HG03139 (cell line): Measurements from ENCODE around the gene ZNF710.
"Not testable (repeated sequence)": the region's sequence is repeated elsewhere in the genome, so short reads cannot be mapped to it uniquely, and the experiment has no call there.

Experiments used
- ATAC-seq: cut with Tn5 transposase; IDR thresholded peaks from one replicate; pipeline ENCODE4 v1.9.1; 2021; ENCODE audit not compliant: unreplicated experiment

Gene ZNF710

DNA sequence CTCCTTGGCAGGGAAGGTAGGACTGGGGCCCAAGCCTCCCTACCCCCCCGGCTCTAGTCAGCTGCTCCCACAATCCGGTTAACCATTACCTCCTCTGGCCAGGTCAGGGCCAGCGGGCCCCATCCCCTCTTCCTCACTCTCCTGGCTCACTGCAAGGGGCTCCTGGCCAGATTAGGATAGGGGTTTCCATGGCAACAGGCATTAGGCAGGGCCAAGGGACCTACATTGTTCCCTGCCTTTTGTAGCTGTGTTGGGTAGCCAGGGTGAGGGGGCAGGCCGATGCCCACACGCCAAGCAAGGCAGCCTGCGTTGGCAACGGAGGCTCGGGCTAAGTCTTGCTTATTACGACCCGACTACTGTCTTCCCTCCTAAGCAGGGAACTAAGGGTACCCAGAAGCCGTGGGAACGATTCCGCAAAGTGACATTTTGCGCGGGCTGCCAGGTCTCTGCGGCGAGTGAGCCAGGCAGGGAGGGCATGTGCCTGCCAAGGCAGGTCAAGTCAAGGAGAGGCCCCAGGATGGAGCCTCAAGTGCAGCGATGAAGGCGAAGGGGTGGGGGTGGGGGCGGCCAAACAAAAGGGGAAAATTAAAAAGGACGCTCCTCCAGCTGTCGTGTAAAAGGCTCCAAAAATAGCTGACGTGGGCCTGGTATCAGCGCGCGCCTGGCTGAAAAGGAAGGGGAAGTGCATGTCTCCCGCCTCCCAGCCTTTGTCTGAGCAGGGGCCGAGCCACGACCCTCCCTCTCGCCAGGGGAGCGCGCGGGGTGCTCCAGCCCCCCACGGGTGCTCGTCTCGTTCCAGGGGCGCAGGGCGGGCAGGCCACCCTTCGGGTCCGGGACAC lies 100.2 kb downstream of the ZNF710 start:
- ATAC-seq: no peak

DNA sequence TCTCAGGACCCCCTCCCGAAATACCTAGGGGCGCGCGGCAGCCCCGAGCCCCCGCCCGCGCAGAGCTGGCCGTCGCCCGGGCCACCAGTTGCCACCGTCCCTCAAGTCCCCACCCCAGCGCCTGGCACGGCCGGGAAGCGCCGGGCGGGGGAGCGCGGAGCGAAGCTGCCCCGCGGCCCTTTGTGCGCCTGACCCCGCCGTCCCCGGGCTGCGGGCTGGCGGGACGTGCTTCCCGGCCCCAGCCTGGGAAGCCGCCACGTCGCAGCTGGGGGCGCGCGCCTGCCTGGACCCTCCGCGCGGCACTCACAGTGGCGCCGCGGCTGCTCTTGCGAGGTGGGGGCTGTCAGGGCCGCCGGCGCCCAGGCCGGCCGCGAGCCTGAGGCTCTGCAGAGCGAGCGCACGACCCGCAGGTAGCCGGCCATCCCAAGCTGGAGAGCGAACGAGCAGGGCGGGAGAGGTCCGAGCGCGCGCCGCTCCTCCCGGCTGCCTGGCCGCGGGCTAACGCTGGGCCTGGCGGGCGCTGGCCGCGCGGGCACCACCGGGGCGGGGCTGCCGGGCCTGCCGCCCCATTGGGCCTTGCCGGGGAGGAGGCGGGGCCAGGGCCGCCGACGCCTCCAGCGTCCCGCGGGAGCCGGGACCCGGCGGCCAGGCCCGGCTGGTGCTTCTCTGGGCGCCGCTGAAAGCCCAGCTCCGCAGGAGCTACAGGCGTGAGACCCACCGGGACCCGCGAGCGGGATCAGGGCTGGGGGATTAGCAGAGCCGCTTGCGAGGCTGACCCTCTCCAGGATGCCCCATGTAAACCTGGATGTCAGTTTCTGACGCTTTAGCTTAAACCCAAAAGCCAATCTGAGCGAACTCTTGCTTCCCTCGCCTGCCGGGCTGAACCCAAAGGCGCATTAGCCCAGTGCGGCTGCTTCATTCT lies 101.1 kb downstream of the ZNF710 start, which contains the start of gene IDH2:
Gene IDH2, minus strand, starts transcription at position 500 of the 922 bp plus-strand sequence. Its CDS starts 78 bp downstream, at position 422.
- peak; percentile 46 for ATAC-seq

DNA sequence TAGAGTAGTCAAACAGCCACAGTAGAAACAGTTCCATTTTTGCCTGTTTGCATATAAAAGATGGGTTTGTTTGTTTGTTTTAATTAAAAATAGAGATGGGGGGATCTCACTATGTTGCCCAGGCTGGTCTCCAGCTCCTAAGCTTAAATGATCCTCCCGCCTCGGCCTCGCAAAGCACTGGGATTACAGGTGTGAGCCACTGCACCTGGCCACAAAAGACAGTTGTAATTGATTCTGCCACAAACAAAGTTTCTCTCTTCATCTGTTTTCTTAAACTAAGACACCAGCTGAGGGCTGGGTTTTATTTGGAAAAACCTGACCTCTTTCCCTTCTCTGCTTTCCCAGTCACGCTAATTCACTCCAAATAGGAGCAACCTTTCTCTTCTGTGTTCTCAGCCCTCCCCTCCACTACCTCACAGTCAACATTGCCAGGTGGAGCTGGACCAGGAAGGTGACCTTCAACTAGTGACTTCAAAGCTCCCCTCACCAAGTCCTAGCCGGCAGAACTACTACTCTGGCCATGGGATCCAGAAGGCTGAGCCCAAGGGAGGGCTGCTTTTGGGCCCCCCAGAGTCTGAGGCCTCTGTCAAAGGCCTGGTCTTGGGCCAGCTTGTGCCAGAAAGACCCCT lies 102.7 kb downstream of the ZNF710 start:
- no peak for ATAC-seq

DNA sequence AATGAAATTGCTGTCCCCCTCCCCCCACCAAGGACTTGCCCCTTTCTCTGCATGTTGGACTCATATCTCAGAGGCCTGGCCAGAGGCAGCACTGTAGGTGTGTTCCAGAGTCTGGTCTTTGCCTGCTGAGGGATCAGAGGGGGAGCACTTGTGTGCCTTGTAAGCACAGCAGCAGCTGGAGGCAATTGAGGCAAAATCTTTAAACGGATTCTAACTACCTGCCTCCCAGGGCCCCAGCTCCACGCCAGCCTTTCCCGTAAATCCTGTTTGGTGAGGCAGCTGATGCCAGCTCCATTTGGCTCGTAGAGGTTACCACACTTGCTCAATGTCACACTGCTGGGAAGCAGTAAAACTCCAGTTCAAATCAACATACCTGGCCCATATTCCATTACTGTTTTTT lies 103.4 kb downstream of the ZNF710 start:
- no peak for ATAC-seq

DNA sequence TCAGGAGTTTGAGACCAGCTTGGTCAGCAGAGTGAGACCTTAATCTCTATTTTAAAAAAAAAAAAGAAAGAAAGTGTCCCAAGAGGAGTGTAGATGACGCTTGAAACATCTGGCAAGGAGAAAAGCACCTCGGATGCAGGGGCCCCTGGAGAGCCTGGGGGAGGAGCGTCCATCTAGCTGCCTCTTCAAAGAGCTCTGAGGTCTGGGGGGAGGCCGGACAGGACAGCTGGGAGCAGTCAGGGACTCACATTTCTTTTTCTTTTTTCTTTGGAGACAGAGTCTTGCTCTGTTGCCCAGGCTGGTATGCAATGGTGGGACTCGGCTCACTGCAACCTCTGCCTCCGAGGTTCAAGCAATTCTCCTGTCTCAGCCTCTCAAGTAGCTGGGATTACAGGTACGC lies 104.4 kb downstream of the ZNF710 start:
- no peak for ATAC-seq

DNA sequence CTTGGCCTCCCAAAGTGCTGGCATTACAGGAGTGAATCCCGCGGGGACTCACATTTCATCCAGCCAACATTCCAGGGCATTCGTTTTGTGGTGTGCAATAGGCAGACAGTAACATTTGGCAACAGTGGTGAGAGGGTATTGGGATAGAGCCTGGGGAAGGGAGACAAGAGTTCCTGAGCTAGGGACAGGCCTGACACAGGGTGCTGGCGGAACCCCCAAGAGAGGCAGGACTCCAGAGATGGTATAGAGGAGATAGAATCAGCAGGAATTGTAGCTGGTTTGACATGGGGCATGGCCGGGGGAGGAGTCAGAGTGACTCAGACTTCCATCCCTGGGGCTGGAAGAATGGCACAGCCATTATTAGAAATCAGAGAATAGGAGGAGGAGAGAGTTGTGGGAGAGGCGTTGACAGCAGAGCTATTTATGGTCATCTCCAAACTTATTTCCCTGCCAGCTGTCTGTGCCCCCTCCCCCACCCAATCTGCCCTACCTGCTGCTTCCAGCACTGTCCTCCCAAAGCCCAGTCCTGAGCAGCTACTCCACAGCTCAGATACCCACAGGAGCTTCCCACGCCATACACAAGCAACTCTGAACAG lies 105.5 kb downstream of the ZNF710 start:
- no peak for ATAC-seq

DNA sequence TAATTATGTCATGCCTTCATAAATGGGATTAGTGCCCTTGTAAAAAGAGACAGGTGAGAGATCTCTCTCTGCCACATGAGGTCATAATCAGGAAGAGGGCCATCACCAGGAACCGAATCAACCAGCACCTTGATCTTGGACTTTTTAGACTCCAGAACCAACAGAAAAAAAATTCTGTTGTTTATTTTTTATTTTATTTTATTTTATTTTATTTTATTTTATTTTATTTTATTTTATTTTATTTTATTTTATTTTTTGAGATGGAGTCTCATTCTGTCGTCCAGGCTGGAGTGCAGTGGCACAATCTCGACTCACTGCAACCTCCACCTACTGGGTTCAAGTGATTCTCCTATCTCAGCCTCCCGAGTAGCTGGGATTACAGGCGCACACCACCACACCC lies 106.9 kb downstream of the ZNF710 start:
- ATAC-seq: not testable (repeated sequence)

DNA sequence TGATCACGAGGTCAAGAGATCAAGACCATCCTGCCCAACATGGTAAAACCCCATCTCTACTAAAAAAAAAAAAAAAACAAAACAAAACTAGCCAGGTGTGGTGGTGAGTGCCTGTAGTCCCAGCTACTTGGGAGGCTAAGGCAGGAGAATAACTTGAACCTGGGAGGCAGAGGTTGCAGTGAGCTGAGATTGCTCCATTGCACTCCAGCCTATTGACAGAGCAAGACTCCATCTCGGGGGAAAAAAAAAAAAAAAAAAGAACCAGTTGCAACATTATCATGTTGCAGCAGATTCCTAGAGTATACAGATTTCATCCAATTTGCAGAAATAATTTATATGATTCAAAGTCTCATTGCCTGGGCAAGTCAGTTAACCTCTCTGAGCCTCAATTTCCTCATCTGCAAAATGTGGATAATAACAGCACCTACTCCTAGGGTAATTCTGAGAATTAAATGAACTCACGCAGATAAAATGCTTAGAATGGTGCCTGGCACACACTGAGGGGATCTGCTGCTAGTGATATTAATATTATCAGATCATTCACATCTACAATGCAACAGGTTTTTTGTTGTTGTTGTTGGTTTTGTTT lies 108.1 kb downstream of the ZNF710 start:
- ATAC-seq: not testable (repeated sequence)

DNA sequence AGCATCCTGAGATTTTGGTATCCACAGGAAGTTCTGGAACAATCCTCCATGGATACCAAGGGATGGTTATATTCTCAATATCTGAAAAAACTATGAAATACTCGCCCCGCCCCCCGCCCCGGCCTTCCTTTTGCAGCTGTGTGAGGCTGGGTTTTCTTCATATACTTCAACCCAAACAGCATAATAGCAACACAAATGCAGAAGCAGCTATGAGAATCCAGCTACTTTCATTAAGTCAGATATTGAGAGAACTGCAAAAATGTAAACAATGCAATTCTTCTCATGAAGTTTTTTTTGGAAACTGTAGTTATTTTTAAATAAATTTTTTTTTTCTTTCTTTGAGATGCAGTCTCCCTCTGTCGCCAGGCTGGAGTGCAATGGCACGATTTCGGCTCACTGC lies 112.0 kb downstream of the ZNF710 start:
- no peak for ATAC-seq

DNA sequence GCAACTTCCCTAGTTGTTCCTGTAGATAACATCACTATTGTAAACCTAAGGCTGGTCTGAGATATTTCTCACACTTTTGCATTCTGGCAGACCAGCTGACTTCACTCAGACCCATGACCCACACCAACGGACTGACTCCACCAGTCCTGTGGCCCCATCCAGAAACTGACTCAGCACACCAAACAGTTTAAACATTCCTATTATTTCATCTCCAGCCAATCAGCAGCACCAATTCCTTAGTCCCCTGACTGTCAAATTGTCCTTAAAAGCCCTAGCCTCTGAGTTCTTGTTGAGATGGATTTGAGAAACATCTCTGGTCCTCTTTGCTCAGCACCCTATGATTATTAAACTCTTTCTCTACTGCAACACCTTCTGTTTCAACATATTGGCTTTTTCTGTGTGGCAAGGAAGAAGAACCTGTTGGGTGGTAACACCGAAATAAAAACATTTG lies 113.4 kb downstream of the ZNF710 start:
- ATAC-seq: no peak

DNA sequence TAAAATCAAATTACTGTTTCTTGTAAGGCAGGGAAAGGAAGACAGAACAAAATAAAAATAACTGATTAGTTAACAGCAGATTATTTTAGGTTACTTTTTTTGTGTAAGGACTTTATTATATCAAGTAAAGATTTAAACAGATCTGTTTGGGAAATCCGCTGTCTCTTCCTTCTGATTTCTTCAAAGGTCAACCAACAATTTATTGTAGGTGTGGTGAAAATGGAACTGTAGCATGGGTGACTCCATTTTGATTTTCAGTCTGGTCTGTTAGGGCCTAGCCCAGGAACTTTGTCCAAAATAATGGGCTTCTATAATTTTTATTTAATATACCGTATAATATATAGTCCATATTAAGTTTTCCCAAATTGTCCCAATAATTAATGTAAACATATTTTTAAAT lies 114.7 kb downstream of the ZNF710 start:
- no peak for ATAC-seq

DNA sequence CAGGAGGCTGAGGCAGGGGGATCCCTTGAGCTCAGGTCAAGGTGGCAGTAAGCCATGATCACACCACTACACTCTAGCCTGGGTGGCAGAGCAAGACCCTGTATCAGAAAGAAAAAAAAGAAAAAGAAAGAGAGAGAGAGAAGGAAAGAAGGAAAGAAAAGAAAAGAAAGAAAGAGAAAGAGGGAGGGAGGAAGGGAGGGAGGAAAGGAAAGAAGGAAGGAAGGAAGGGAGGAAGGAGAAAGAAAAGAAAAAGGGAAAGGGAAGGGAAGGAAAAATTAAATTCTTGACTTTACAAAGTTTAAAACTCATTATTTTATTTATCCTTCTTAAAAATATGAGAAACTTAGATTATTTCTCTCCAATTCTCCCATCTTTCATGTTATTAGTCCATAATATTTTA lies 118.2 kb downstream of the ZNF710 start:
- no peak for ATAC-seq

DNA sequence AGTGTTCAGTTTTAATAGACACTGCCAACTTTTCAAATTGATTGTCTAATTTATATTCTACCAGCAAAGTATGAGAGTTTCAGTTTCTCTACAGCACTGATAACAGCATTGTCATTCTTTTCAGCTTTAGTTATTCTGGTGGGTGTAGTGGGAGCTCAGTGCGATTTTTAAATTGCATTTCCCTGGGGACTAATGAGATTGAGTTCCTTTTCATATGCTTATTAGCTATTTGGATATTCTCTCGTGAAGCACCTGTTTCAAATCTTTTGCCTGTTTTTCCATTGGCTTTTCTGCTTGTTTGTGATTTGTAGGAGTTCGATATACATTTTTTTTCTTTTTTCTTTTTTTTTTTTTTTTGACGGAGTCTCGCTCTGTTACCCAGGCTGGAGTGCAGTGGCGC lies 120.0 kb downstream of the ZNF710 start:
- ATAC-seq: no peak

DNA sequence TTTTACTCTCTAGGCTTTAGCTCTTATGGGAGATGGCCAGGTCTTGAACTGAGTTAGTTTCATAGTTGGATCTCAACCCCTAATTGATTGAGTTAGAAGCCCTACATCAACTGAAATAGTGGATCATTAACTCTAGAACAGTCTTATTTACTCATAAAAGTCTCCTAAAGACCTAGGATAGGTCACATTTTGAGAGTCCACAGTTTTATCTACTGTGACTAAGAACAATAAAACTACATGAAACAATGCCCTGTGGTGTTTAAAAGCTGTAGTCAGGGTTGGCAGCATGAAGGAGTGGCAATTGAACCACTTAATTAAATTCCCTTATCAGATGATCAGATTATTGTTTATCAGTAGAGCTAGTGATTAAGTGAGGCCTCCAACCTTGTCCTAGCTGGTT lies 123.4 kb downstream of the ZNF710 start:
- ATAC-seq: no peak

DNA sequence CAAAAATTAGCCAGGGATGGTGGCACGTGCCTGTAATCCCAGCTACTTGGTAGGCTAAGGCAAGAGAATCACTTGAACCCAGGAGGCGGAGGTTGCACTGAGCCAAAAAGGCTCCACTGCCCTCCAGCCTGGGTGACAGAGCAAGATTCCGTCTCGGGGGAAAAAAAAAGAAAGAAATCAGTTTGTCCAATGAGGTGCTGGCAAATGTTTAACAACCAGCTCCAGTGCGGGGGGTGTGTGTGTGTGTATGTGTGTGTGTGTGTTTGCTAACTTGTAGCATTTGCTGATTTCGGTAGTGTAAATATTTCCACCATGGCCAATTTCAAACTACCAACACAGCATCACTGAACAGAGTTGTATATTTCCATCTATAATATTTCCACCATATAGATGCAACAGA lies 124.9 kb downstream of the ZNF710 start:
- no peak for ATAC-seq

DNA sequence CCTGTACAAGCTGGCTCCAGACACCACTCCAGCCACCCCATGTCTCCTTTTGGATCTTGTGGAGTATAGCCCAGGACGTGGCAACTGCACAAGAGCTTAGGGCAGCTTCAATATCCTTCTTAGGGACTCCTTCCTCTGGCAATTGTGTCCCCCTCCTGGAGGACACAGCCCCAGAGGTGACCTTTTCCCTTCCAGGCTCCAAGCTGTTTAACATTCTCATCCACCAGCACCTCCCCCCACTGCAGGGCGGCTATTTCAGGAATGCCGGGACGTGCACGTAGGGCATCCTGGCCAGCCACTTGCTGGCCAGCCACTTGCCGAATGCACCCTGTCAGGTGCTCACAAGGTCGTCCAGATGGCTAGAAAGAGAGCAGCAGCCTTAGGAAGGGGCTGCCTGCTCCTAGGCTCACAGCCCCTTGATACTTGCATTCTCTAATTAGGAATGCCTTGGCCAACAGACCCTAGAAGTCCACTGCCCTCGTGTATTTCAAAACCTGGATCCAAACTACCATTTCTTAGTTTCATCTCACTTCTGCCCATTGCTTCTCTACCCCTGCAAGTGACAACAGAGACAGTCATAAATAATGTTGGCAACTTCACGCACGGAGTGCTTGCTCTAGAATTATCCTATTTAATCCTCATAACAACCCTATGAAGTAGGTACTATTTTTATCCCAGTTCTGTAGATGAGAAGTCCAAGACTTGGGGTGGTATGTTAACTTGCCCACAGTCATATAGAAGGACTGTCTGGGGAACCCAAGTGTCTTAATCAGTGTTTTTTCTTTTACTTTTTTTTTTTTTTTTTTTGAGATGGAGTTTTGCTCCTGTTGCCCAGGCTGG lies 125.7 kb downstream of the ZNF710 start:
- ATAC-seq: no peak

DNA sequence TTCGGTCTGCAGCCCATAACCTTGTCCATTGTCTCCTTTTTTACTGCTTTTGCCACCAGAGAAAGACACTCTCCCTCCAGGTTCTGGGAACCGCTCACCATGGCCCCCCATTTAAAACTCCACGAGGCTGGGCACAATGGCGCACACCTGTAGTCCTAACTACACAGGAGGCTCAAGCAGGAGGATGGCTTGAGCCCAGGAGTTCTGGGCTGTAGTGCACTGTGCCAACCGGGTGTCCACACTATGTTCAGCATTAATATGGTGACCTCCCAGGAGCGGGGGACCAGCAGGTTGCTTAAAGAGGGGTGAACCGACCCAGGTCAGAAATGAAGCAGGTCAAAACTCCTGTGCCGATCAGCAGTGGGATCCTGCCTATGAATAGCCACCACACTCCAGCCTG lies 129.2 kb downstream of the ZNF710 start:
- no peak for ATAC-seq
